ENCODE measurements around the gene PNPLA2.

Gene PNPLA2

GRCh38 chr11:862081-862661, 43.5 kb downstream of the PNPLA2 start:
- TF ChIP-seq FOXP2 (optimal IDR thresholded peaks at IDR 0.05; ENCODE audit: borderline replicate concordance, extremely low read depth, extremely low read length, insufficient read depth) (no peak), SIN3A (IDR thresholded peaks at IDR 0.05; ENCODE audit: borderline replicate concordance, insufficient read depth, low read length) (no peak), REST (IDR thresholded peaks at IDR 0.05; ENCODE audit: insufficient read depth in 1 of 2, low read depth in 2 of 2, low read length in 2 of 2) (no peak), TAF1 (IDR thresholded peaks at IDR 0.05; ENCODE audit: borderline replicate concordance, insufficient read depth, low read length) (no peak), POLR2AphosphoS5 (IDR thresholded peaks at IDR 0.05; ENCODE audit: low read depth, low read length) (no peak; the same call in 1 of the 2 replicates)

GRCh38 chr11:862696-863022, 43.9 kb downstream of the PNPLA2 start:
- TF ChIP-seq SIN3A (IDR thresholded peaks at IDR 0.05; ENCODE audit: borderline replicate concordance, insufficient read depth, low read length) (no peak), POLR2AphosphoS5 (IDR thresholded peaks at IDR 0.05; ENCODE audit: low read depth, low read length) (no peak), TAF1 (IDR thresholded peaks at IDR 0.05; ENCODE audit: borderline replicate concordance, insufficient read depth, low read length) (no peak), REST (IDR thresholded peaks at IDR 0.05; ENCODE audit: insufficient read depth in 1 of 2, low read depth in 2 of 2, low read length in 2 of 2) (no peak), FOXP2 (optimal IDR thresholded peaks at IDR 0.05; ENCODE audit: borderline replicate concordance, extremely low read depth, extremely low read length, insufficient read depth) (no peak)

- no peak for TF ChIP-seq REST (IDR thresholded peaks at IDR 0.05; ENCODE audit: insufficient read depth in 1 of 2, low read depth in 2 of 2, low read length in 2 of 2)
- TF ChIP-seq FOXP2 (optimal IDR thresholded peaks at IDR 0.05; ENCODE audit: borderline replicate concordance, extremely low read depth, extremely low read length, insufficient read depth): no peak
- no peak for TF ChIP-seq SIN3A (IDR thresholded peaks at IDR 0.05; ENCODE audit: borderline replicate concordance, insufficient read depth, low read length)
- TF ChIP-seq TAF1 (IDR thresholded peaks at IDR 0.05; ENCODE audit: borderline replicate concordance, insufficient read depth, low read length): no peak
- TF ChIP-seq POLR2AphosphoS5 (IDR thresholded peaks at IDR 0.05; ENCODE audit: low read depth, low read length): no peak
Measured at GRCh38 chr11:863023-863909, 44.6 kb downstream of the PNPLA2 start.

GRCh38 chr11:863910-864827, 45.5 kb downstream of the PNPLA2 start:
- TF ChIP-seq POLR2AphosphoS5 (IDR thresholded peaks at IDR 0.05; ENCODE audit: low read depth, low read length): peak; percentile 44; the same call in 1 of the 2 replicates
- no peak for TF ChIP-seq SIN3A (IDR thresholded peaks at IDR 0.05; ENCODE audit: borderline replicate concordance, insufficient read depth, low read length)

GRCh38 chr11:864898-865297, 46.2 kb downstream of the PNPLA2 start:
- TF ChIP-seq FOXP2 (optimal IDR thresholded peaks at IDR 0.05; ENCODE audit: borderline replicate concordance, extremely low read depth, extremely low read length, insufficient read depth): no peak
- TF ChIP-seq TAF1 (IDR thresholded peaks at IDR 0.05; ENCODE audit: borderline replicate concordance, insufficient read depth, low read length): no peak
- TF ChIP-seq SIN3A (IDR thresholded peaks at IDR 0.05; ENCODE audit: borderline replicate concordance, insufficient read depth, low read length): no peak
- TF ChIP-seq POLR2AphosphoS5 (IDR thresholded peaks at IDR 0.05; ENCODE audit: low read depth, low read length): no peak
- no peak for TF ChIP-seq REST (IDR thresholded peaks at IDR 0.05; ENCODE audit: insufficient read depth in 1 of 2, low read depth in 2 of 2, low read length in 2 of 2)
